Measurements from ENCODE around the gene NDUFA8. TPM values are rescaled to one million over a fixed set of nuclear protein-coding genes. Genes with fewer than 3 reads are reported as not detected.
A peak's percentile ranks its signal among the peaks of the same experiment; 100 is the strongest.

NDUFA8 gene
- total and polyA plus RNA-seq, 10 of the 15 experiments (the other 5 are each of a cell fraction or from before 2014, with no cell fraction given), result 44.9 to 159 (median 90.8) TPM

DNA sequence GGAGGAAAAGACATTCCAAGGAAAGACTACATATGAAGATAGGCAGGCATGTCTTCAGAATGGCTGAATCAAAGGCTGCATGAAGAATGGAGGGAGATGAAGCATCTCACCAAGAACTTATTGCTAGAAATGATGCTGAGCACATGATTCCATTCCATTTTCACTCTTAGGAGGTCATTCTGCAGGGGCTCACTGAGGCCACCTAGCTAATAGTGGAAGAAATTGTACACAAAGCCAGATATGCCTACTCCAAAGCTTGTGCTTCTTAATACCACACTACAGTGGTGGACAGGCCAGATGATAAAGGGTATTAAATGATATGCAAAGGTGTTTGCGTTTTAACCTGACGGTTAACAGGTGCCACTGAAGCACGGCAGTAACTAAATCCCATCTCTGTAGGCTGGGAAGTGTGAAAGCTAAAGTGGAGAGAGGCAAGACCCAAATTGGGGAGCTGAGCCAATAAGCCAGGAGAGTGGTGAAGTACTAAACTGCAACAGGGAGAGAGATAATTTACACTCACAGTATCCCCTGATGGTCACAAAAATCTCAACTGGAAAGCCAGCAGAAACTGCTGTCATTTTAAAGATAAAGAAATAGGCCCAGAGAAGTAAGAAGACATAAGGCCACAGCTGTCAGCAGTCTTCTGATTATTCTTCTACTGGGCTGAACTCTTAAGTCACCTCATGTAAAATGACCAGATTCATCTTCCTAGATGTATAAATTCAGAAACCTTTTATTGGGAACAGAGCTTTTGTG lies 14.6 kb downstream of the NDUFA8 start:
- in situ Hi-C loops (cut with MboI) (no loop called here), intact Hi-C loops (cut with micrococcal nuclease; ENCODE audit: unreplicated experiment) (no loop called here)
- no peaks in the 10 kb centered on the region for H3K27me3 ChIP-seq (replicated peaks in 1 of 2; ENCODE audit: control insufficient read depth in 2 of 2, insufficient read depth in 2 of 2, low read length in 1 of 2)
- ATAC-seq (peak; percentile 47; the same call in 1 of the 3 replicates), FAIRE-seq (no peak), DNase-seq (ENCODE audit: low read depth, low spot score) (no peak)
- 100% methylated on average over 3 of the region's 3 CpGs for WGBS (ENCODE audit: insufficient coverage, insufficient replicate concordance, low lambda C conversion rate, missing lambda C conversion rate)
- BruUV-seq (replicated peaks), result no TSS peak
- H3K9me3 ChIP-seq (replicated peaks; ENCODE audit: control insufficient read depth, insufficient read depth, low read length), result no peaks in the 10 kb centered on the region
- TF ChIP-seq SREBF1 (IDR thresholded peaks at IDR 0.05; ENCODE audit: low read length), result no peak
- TF ChIP-seq ZNF384 (IDR thresholded peaks at IDR 0.05; ENCODE audit: borderline replicate concordance, low read depth, low read length), result no peak
- no peak for TF ChIP-seq ATF7 (IDR thresholded peaks at IDR 0.05; ENCODE audit: low read depth)
- no peak for TF ChIP-seq DPF2 (IDR thresholded peaks at IDR 0.05)
- TF ChIP-seq CTCF (IDR thresholded peaks at IDR 0.05 in 2 of 3, conservative IDR thresholded peaks at IDR 0.05 in 1 of 3; ENCODE audit: control insufficient read depth in 2 of 3, extremely low read depth in 1 of 3, insufficient read depth in 1 of 3, low read depth in 3 of 3, low read length in 3 of 3), result peak; percentile 37 to 47 (median 40); a peak in 4 of 6 replicates
- H3K4me3 ChIP-seq, result no peak overlapping the region
- SMC1A ChIA-PET (ENCODE audit: uncharacterized antibody, unreplicated experiment), result interaction anchor here (1.2 to 1.4 kb wide), 2 partner anchors 10 to 206 kb away, joined by 3 to 4 read pairs; no protein-coding TSS in a partner anchor
- no peaks in the 10 kb centered on the region for H3K79me2 ChIP-seq (ENCODE audit: control insufficient read depth, insufficient read depth, low read length)
- CTCF ChIA-PET, result interaction anchor here (0.5 to 5.8 kb wide), 15 partner anchors 9 to 208 kb away, joined by 3 to 43 read pairs (median 4); partner anchors contain the start of genes MORN5, MRRF, NDUFA8 and RBM18
- POLR2A ChIA-PET, result no interaction called here
- no peak overlapping the region for H3K4me2 ChIP-seq (ENCODE audit: control insufficient read depth, insufficient read depth)
- H3K27ac ChIP-seq (ENCODE audit: control insufficient read depth, insufficient read depth), result no peak overlapping the region
- H3K36me3 ChIP-seq (ENCODE audit: control insufficient read depth in 2 of 2, insufficient read depth in 2 of 2, low read length in 1 of 2), result peaks cover 3 to 22% of the 10 kb centered on the region in 2 experiments
- no peaks in the 10 kb centered on the region for H3K4me1 ChIP-seq (ENCODE audit: control insufficient read depth, insufficient read depth, low read length)
- RAD21 ChIA-PET (ENCODE audit: unreplicated experiment), result interaction anchor here (1.1 kb wide), 1 partner anchor 46 kb away, joined by 3 read pairs; no protein-coding TSS in a partner anchor
- no peak overlapping the region for H2AFZ ChIP-seq (ENCODE audit: control insufficient read depth, low read depth, low read length)
- H3K9ac ChIP-seq (ENCODE audit: control insufficient read depth, insufficient read depth, low read length), result no peak overlapping the region
- no peaks in the 10 kb centered on the region for H4K20me1 ChIP-seq (ENCODE audit: control insufficient read depth, insufficient read depth)

Data from GM12878 (cell line).